ENCODE measurements around the gene ANKRD29. TPM values are rescaled to one million over a fixed set of nuclear protein-coding genes. Genes with fewer than 3 reads are reported as not detected.

ANKRD29 gene
- total and polyA plus RNA-seq, 2 of the 4 experiments (the other 2 are of a cell fraction): 0.18 to 0.31 TPM

GRCh38 chr18:23661735-23662308 is 889 bp downstream of the ANKRD29 start:
- POLR2A ChIA-PET (ENCODE audit: unreplicated experiment): no interaction called here

More at GRCh38 chr18:23661735-23662308, 889 bp downstream of the ANKRD29 start:
- Histone ChIP-seq H3K9ac (ENCODE audit: low read depth, low read length) (no peak overlapping the region), H4K20me1 (ENCODE audit: insufficient read depth, low read length) (no peaks in the 10 kb centered on the region; the same call in 1 of the 2 replicates), H4K8ac (ENCODE audit: low read depth in 2 of 2, low read length in 2 of 2) (no peak overlapping the region), H3K23ac (ENCODE audit: low read depth, low read length) (peak overlapping the region; percentile 4; the same call in 1 of the 2 replicates), H2BK120ac (ENCODE audit: low read depth, low read length) (no peak overlapping the region), H3K9me3 (ENCODE audit: control insufficient read depth, insufficient read depth, low read length) (no peaks in the 10 kb centered on the region), H3K79me1 (ENCODE audit: low read depth in 1 of 2, low read length in 2 of 2) (no peaks in the 10 kb centered on the region), H2AK9ac (replicated peaks; ENCODE audit: low read depth, low read length, poor library complexity) (no peak overlapping the region), H3K14ac (replicated peaks; ENCODE audit: low read depth, low read length) (no peak overlapping the region), H3K18ac (ENCODE audit: low read depth, low read length) (no peak overlapping the region), H2BK20ac (ENCODE audit: low read depth, low read length) (no peak overlapping the region), H3K4me2 (ENCODE audit: low read depth, low read length) (peak overlapping the region; percentile 47), H4K91ac (ENCODE audit: insufficient read depth, low read depth, low read length) (no peak overlapping the region), H3K4me1 (ENCODE audit: control insufficient read depth, insufficient read depth, low read length) (peaks cover 3% of the 10 kb centered on the region), H3K4me3 (ENCODE audit: insufficient read depth, low read depth, low read length) (peak overlapping the region; percentile 52; the same call in 1 of the 2 replicates), H3K36me3 (ENCODE audit: control insufficient read depth, insufficient read depth, low read length) (no peaks in the 10 kb centered on the region), H3K9me1 (ENCODE audit: insufficient read depth, low read length) (0 out of 2 replicates have a peak, but pooled peaks cover 2% of the 10 kb centered on the region), H2BK15ac (ENCODE audit: low read depth, low read length) (no peak overlapping the region), H3K27me3 (ENCODE audit: control insufficient read depth, insufficient read depth, low read length) (peaks cover 41% of the 10 kb centered on the region), H2AFZ (replicated peaks; ENCODE audit: low read length, poor library complexity) (peak overlapping the region; percentile 64), H4K5ac (ENCODE audit: low read depth, low read length) (no peak overlapping the region), H3K4ac (ENCODE audit: low read depth, low read length) (no peak overlapping the region), H3K56ac (ENCODE audit: extremely low read depth, insufficient read depth, low read length) (no peak overlapping the region), H2AK5ac (ENCODE audit: low read depth, low read length) (no peak overlapping the region), H3K27ac (ENCODE audit: insufficient read depth, low read length) (no peak overlapping the region), H2BK5ac (ENCODE audit: low read depth, low read length, poor library complexity, severe bottlenecking) (no peak overlapping the region)
- 90% methylated on average over 2 of the region's 9 CpGs; no CpG with 5 or more reads in 1 of the 2 experiments for WGBS, 2 experiments (ENCODE audit: extremely low coverage in 2 of 2, insufficient read length in 1 of 2)
- CTCF ChIA-PET: no interaction called here
- in situ Hi-C loops (cut with MboI; ENCODE audit: low sequenced_read_pairs) (no loop called here), dilution Hi-C loops (cut with HindIII; ENCODE audit: low sequenced_read_pairs, unreplicated experiment) (no loop called here), intact Hi-C loops (cut with micrococcal nuclease) (no loop called here)
- TF ChIP-seq RFX5 (IDR thresholded peaks at IDR 0.05; ENCODE audit: low read depth, low read length) (no peak), CTCF (conservative IDR thresholded peaks at IDR 0.05; ENCODE audit: low read depth, low read length) (no peak), CHD1 (IDR thresholded peaks at IDR 0.05; ENCODE audit: low read depth, low read length) (no peak), RCOR1 (IDR thresholded peaks at IDR 0.05; ENCODE audit: insufficient replicate concordance, low read length) (no peak), MAFK (IDR thresholded peaks at IDR 0.05; ENCODE audit: low read depth, low read length) (no peak), BHLHE40 (IDR thresholded peaks at IDR 0.05; ENCODE audit: low read depth, low read length) (no peak), RAD21 (IDR thresholded peaks at IDR 0.05; ENCODE audit: low read length) (no peak), SMC3 (IDR thresholded peaks at IDR 0.05; ENCODE audit: low read depth, low read length) (no peak), NFE2L2 (IDR thresholded peaks at IDR 0.05; ENCODE audit: low read depth, low read length) (no peak)
- ATAC-seq (ENCODE audit: low read depth): no peak
- no peak for DNase-seq
- BruUV-seq (replicated peaks): no TSS peak

Data from IMR-90 (cell line).